ENCODE measurements around the gene WNT4. TPM values are rescaled to one million over a fixed set of nuclear protein-coding genes. Genes with fewer than 3 reads are reported as not detected.
A peak's percentile ranks its signal among the peaks of the same experiment; 100 is the strongest.

The WNT4 gene
- total RNA-seq, 1 donor from 2014 or later, result 0.38 TPM

- intact Hi-C loops (cut with DNase I), result loop anchor here (10.0 kb wide), 1 partner anchor 141 kb away; no protein-coding TSS in a partner anchor
- DNase-seq (ENCODE audit: low spot score), result no peak
Observed at GRCh38 chr1:22133247-22133930, 9.5 kb downstream of the WNT4 start.

GRCh38 chr1:22132517-22133235, 10.2 kb downstream of the WNT4 start:
- no peak for DNase-seq (ENCODE audit: low spot score)
- intact Hi-C loops (cut with DNase I), result loop anchor here (10.0 kb wide), 1 partner anchor 142 kb away; no protein-coding TSS in a partner anchor

GRCh38 chr1:22131875-22132486, 10.9 kb downstream of the WNT4 start:
- intact Hi-C loops (cut with DNase I), result loop anchor here (10.0 kb wide), 1 partner anchor 143 kb away; no protein-coding TSS in a partner anchor
- no peak for DNase-seq (ENCODE audit: low spot score)

- intact Hi-C loops (cut with DNase I), result loop anchor here (10.0 kb wide), 1 partner anchor 144 kb away; no protein-coding TSS in a partner anchor
- DNase-seq (ENCODE audit: low spot score), result no peak
Observed at GRCh38 chr1:22131062-22131461, 11.8 kb downstream of the WNT4 start.

GRCh38 chr1:22129501-22130117, 13.3 kb downstream of the WNT4 start:
- DNase-seq (ENCODE audit: low spot score), result no peak
- intact Hi-C loops (cut with DNase I), result loop anchor here (10.0 kb wide), 1 partner anchor 145 kb away; no protein-coding TSS in a partner anchor

GRCh38 chr1:22128392-22128791, 14.5 kb downstream of the WNT4 start:
- intact Hi-C loops (cut with DNase I), result no loop called here
- no peak for DNase-seq (ENCODE audit: low spot score)

- DNase-seq (ENCODE audit: low spot score), result no peak
- intact Hi-C loops (cut with DNase I), result no loop called here
Observed at GRCh38 chr1:22127731-22128130, 15.2 kb downstream of the WNT4 start.

- intact Hi-C loops (cut with DNase I), result no loop called here
- DNase-seq (ENCODE audit: low spot score), result no peak
Observed at GRCh38 chr1:22127248-22127647, 15.6 kb downstream of the WNT4 start.

- intact Hi-C loops (cut with DNase I), result no loop called here
- DNase-seq (ENCODE audit: low spot score), result no peak
Observed at GRCh38 chr1:22126531-22126930, 16.4 kb downstream of the WNT4 start.

- intact Hi-C loops (cut with DNase I), result no loop called here
- no peak for DNase-seq (ENCODE audit: low spot score)
Observed at GRCh38 chr1:22124592-22125229, 18.2 kb downstream of the WNT4 start.

- no peak for DNase-seq (ENCODE audit: low spot score)
- intact Hi-C loops (cut with DNase I), result no loop called here
Observed at GRCh38 chr1:22123901-22124404, 18.9 kb downstream of the WNT4 start.

- intact Hi-C loops (cut with DNase I), result no loop called here
- DNase-seq (ENCODE audit: low spot score), result no peak
Observed at GRCh38 chr1:22123071-22123390, 19.9 kb downstream of the WNT4 start.

GRCh38 chr1:22122273-22123070, 20.4 kb downstream of the WNT4 start:
- DNase-seq (ENCODE audit: low spot score), result no peak
- intact Hi-C loops (cut with DNase I), result no loop called here

GRCh38 chr1:22121421-22121911, 21.4 kb downstream of the WNT4 start:
- no peak for DNase-seq (ENCODE audit: low spot score)
- intact Hi-C loops (cut with DNase I), result no loop called here

GRCh38 chr1:22120469-22120790, 22.5 kb downstream of the WNT4 start:
- no peak for DNase-seq (ENCODE audit: low spot score)
- intact Hi-C loops (cut with DNase I), result no loop called here

- peak; percentile 63 for DNase-seq (ENCODE audit: low spot score)
- intact Hi-C loops (cut with DNase I), result loop anchor here (10.0 kb wide), 1 partner anchor 525 kb away; the partner anchor contains the start of gene C1QC
Observed at GRCh38 chr1:22119626-22120468, 23.1 kb downstream of the WNT4 start.

GRCh38 chr1:22118291-22118992, 24.5 kb downstream of the WNT4 start:
- peak; percentile 59 for DNase-seq (ENCODE audit: low spot score)
- intact Hi-C loops (cut with DNase I), result loop anchor here (10.0 kb wide), 1 partner anchor 526 kb away; the partner anchor contains the start of gene C1QC

Data from cardiac septum (tissue), 1 donor.